Keratinocyte (primary cell): Measurements from ENCODE around the gene H1-8. TPM values are rescaled to one million over a fixed set of nuclear protein-coding genes. Genes with fewer than 3 reads are reported as not detected.
A peak's percentile ranks its signal among the peaks of the same experiment; 100 is the strongest.

ENCODE experiments used
- DNase-seq: peaks from one replicate; pipeline ENCODE4 v3.0.0-alpha.2; 2011; ENCODE audit warnings: low read depth, missing footprints, low spot score
- FAIRE-seq: peaks from 2 replicates; lab custom pipeline; 2011; peaks lifted over from hg19 to GRCh38; lab: Jason Lieb, UNC
- H2AFZ ChIP-seq: 2 replicates; pipeline ENCODE4 v1.6.0; 2012; ENCODE audit warnings: low read length, control low read depth, inconsistent platforms; ENCODE audit not compliant: control insufficient read depth
- H3K27ac ChIP-seq: 2 replicates; pipeline ENCODE4 v1.5.1; 2011; ENCODE audit warnings: low read length; ENCODE audit not compliant: control insufficient read depth, insufficient read depth
- H3K27me3 ChIP-seq: 3 replicates; pipeline ENCODE4 v1.6.0; 2011; ENCODE audit warnings: low read length; ENCODE audit not compliant: control insufficient read depth, insufficient read depth; ENCODE audit errors: extremely low read depth
- H3K36me3 ChIP-seq, 2 experiments: 2 replicates in 1 of 2; 3 replicates in 1 of 2; pipeline ENCODE4 v1.5.1; 2011; ENCODE audit warnings: low read length in 2 of 2, mild to moderate bottlenecking in 1 of 2; ENCODE audit not compliant: control insufficient read depth in 2 of 2, insufficient read depth in 2 of 2; ENCODE audit errors: extremely low read depth in 1 of 2
- H3K4me1 ChIP-seq: 3 replicates; pipeline ENCODE4 v1.5.1; 2011; ENCODE audit warnings: low read length; ENCODE audit not compliant: control insufficient read depth, insufficient read depth; ENCODE audit errors: extremely low read depth
- H3K4me2 ChIP-seq: 3 replicates; pipeline ENCODE4 v1.6.0; 2011; ENCODE audit warnings: low read depth, low read length; ENCODE audit not compliant: control insufficient read depth, insufficient read depth; ENCODE audit errors: extremely low read depth
- H3K4me3 ChIP-seq, 3 experiments: fragments of 200-600 bp in 1 of 3; sonication (generic) in 1 of 3; 2 replicates in 2 of 3; 3 replicates in 1 of 3; pipeline ENCODE4 v1.5.1; 2011 to 2016; ENCODE audit warnings: low read length in 3 of 3, mild to moderate bottlenecking in 3 of 3, control low read depth in 2 of 3, inconsistent platforms in 1 of 3, low read depth in 1 of 3, mixed read lengths in 1 of 3, mixed run types in 1 of 3, moderate library complexity in 1 of 3; ENCODE audit not compliant: control insufficient read depth in 2 of 3, insufficient read depth in 2 of 3; ENCODE audit errors: extremely low read depth in 1 of 3
- H3K79me2 ChIP-seq: 2 replicates; pipeline ENCODE4 v1.6.0; 2012; ENCODE audit warnings: low read length; ENCODE audit not compliant: control insufficient read depth, insufficient read depth
- H3K9ac ChIP-seq: 3 replicates; pipeline ENCODE4 v1.6.0; 2011; ENCODE audit warnings: low read length; ENCODE audit not compliant: control insufficient read depth, insufficient read depth; ENCODE audit errors: extremely low read depth
- H3K9me1 ChIP-seq: 3 replicates; pipeline ENCODE4 v1.6.0; 2011; ENCODE audit warnings: low read length; ENCODE audit not compliant: control insufficient read depth, insufficient read depth; ENCODE audit errors: extremely low read depth
- H3K9me3 ChIP-seq: 2 replicates; pipeline ENCODE4 v1.5.1; 2012; ENCODE audit warnings: low read depth, low read length; ENCODE audit not compliant: control insufficient read depth
- H4K20me1 ChIP-seq: 3 replicates; pipeline ENCODE4 v1.6.0; 2011; ENCODE audit warnings: low read length; ENCODE audit not compliant: control insufficient read depth, insufficient read depth; ENCODE audit errors: extremely low read depth
- CTCF ChIP-seq, 3 experiments: IDR thresholded peaks in 1 of 3; conservative IDR thresholded peaks in 1 of 3; optimal IDR thresholded peaks in 1 of 3; 2 replicates in 2 of 3; 3 replicates in 1 of 3; pipeline versions ENCODE3 to v1.5.1; 2011; ENCODE audit warnings: low read length in 3 of 3, mild to moderate bottlenecking in 3 of 3, moderate library complexity in 2 of 3, control low read depth in 1 of 3, inconsistent platforms in 1 of 3; ENCODE audit not compliant: insufficient read depth in 2 of 3; ENCODE audit errors: extremely low read depth in 1 of 3
- EZH2 ChIP-seq: IDR thresholded peaks from one replicate; pipeline ENCODE4 v1.6.1; 2012; ENCODE audit warnings: inconsistent platforms, mild to moderate bottlenecking, low read length, moderate library complexity
- dilution Hi-C: fragments of 300-500 bp; cut with MboI; formaldehyde crosslinking; loops from one replicate; pipeline ENCODE4 v1.7.0; 2020; ENCODE audit warnings: low sequenced_read_pairs; ENCODE audit not compliant: extremely low pct_ligation_motif_present
- polyA plus RNA-seq, 5 experiments: library from polyadenylated mRNA; depleted of rRNA in 3 of 5; stranded (reverse) in 3 of 5; stranded (forward) in 1 of 5; unstranded in 1 of 5; fragments of >200 nt; gene quantifications; 1 replicate in 1 of 5; 2 replicates in 3 of 5; 3 replicates in 1 of 5; pipeline versions ENCODE4 v1.2.1 to v1.2.3, GENCODE V29; 2011 to 2012; ENCODE audit warnings: missing spikeins in 2 of 5, low read depth in 1 of 5, low replicate concordance in 1 of 5

H1-8 gene
- polyA plus RNA-seq, 1 donor (not counting 4 experiments of a cell fraction or from before 2014, with no cell fraction given) = not detected

DNA sequence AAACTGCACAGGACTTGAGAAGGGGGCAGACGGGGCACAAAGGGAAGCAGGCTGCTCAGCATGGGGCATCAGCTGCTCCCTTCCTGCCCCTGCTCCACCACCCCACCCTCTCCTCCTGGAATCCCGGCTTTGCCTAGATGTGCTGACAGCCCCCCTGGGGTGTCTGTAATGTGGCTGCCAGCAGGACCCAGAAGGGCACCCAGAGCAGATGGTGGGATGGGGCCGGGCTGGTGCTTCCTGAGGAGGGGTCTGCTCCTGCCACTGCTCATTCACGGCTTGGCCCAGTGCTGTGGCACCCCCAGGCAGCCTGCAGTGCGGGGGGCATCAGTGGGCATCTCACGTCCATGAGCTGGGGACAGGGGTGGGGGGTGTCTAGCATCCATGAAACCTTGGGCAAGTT is 10.2 kb downstream of the H1-8 start:
- no peak overlapping the region for H3K27ac ChIP-seq
- no peak for FAIRE-seq
- no peak overlapping the region for H3K9ac ChIP-seq
- TF ChIP-seq EZH2 = no peak
- no peak for DNase-seq
- H3K9me1 ChIP-seq = no peaks in the 10 kb centered on the region
- H3K79me2 ChIP-seq = no peaks in the 10 kb centered on the region
- no peak overlapping the region for H3K4me3 ChIP-seq
- no peaks in the 10 kb centered on the region for H3K4me1 ChIP-seq
- peaks cover 3% of the 10 kb centered on the region for H3K27me3 ChIP-seq
- H3K9me3 ChIP-seq = no peaks in the 10 kb centered on the region
- no peaks in the 10 kb centered on the region for H3K36me3 ChIP-seq
- H2AFZ ChIP-seq = no peak overlapping the region
- no peak overlapping the region for H3K4me2 ChIP-seq
- no peaks in the 10 kb centered on the region for H4K20me1 ChIP-seq
- dilution Hi-C loops = no loop called here

DNA sequence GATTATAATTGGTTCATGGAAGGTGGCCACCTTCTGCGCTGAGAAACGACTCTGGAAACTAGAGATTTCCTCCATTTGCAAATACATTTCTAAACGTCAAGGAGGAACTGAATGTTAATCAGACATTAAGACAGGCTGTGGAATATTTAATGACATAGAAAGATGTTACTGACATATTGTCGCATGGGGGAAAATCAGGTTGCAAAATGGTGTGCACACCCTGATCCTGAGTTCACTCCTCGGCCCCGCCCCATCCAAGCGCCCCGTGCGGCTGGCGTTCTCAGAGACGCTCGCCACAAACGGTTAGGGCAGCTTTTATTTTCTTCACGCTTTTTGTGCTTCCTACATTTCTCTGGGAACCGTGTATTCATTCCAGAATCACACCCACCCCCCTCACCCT is 10.7 kb downstream of the H1-8 start:
- Histone ChIP-seq H3K9ac (no peak overlapping the region), H3K9me1 (no peaks in the 10 kb centered on the region), H4K20me1 (no peaks in the 10 kb centered on the region), H3K27me3 (peaks cover 3% of the 10 kb centered on the region), H3K4me2 (peak overlapping the region; percentile 27), H2AFZ (peak overlapping the region; percentile 37), H3K4me1 (no peaks in the 10 kb centered on the region), H3K9me3 (no peaks in the 10 kb centered on the region), H3K79me2 (no peaks in the 10 kb centered on the region), H3K36me3 (no peaks in the 10 kb centered on the region), H3K4me3 (no peak overlapping the region), H3K27ac (no peak overlapping the region)
- dilution Hi-C loops = no loop called here
- FAIRE-seq (no peak), DNase-seq (no peak)
- TF ChIP-seq EZH2 (no peak), CTCF (optimal IDR thresholded peaks at IDR 0.05 in 1 of 3, IDR thresholded peaks at IDR 0.05 in 1 of 3, conservative IDR thresholded peaks at IDR 0.05 in 1 of 3; ENCODE audit: extremely low read depth in 1 of 3, insufficient read depth in 2 of 3, low read length in 3 of 3) (no peak)
